Upper lobe of left lung (tissue), 4 donors: ENCODE measurements around the gene GRIK2.

Source experiments
- POLR2A ChIP-seq, 4 donors: fragments of 450-650 bp; IDR thresholded peaks; one replicate each; pipeline ENCODE4 v1.5.1; 2016 to 2017; ENCODE audit warnings: antibody characterized with exemption in 4 of 4, mild to moderate bottlenecking in 2 of 4
- TF ChIP-seq, protein P1 (sequence below), 6 experiments: fragments of 450-650 bp in 4 of 6; fragments of 200-600 bp in 2 of 6; sonication (generic) in 2 of 6; IDR thresholded peaks; one replicate each; pipeline ENCODE4 v1.5.1; 2016 to 2019; ENCODE audit warnings: antibody characterized with exemption in 6 of 6

DNA sequence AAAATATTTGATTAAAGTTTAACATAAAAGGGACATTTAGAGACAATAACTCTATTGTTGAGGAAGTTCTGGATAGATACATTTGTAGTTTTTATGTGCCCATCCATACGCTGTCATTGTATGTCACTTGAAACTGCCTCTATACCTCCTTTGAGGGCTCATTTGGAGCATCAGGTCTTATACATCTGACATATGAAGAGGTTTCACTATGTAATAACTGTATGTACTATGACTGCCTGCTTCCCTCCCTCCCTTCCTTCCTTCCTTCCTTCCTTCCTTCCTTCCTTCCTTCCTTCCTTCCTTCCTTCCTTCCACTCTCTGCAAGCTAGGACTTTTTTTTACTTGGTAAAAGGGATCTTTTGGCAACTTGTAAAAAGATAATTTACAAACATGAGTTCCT, 657.5 kb downstream of the GRIK2 start:
- TF ChIP-seq, protein P1, sequence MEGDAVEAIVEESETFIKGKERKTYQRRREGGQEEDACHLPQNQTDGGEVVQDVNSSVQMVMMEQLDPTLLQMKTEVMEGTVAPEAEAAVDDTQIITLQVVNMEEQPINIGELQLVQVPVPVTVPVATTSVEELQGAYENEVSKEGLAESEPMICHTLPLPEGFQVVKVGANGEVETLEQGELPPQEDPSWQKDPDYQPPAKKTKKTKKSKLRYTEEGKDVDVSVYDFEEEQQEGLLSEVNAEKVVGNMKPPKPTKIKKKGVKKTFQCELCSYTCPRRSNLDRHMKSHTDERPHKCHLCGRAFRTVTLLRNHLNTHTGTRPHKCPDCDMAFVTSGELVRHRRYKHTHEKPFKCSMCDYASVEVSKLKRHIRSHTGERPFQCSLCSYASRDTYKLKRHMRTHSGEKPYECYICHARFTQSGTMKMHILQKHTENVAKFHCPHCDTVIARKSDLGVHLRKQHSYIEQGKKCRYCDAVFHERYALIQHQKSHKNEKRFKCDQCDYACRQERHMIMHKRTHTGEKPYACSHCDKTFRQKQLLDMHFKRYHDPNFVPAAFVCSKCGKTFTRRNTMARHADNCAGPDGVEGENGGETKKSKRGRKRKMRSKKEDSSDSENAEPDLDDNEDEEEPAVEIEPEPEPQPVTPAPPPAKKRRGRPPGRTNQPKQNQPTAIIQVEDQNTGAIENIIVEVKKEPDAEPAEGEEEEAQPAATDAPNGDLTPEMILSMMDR (IDR thresholded peaks at IDR 0.05) = no peak
- no peak for TF ChIP-seq POLR2A (IDR thresholded peaks at IDR 0.05)
